ENCODE measurements around the gene PKD1. TPM values are rescaled to one million over a fixed set of nuclear protein-coding genes. Genes with fewer than 3 reads are reported as not detected.

Gene PKD1
- total and polyA plus RNA-seq, 2 experiments from 2014 or later: 35.9 to 60.6 TPM

- no peaks in the 10 kb centered on the region for H3K9me2 ChIP-seq (replicated peaks; ENCODE audit: insufficient read depth)
- no peak overlapping the region for H3K4me2 ChIP-seq
- H3K36me3 ChIP-seq (replicated peaks; ENCODE audit: insufficient read depth, low read depth): no peaks in the 10 kb centered on the region
- no peak overlapping the region for H3K27ac ChIP-seq
- WGBS (ENCODE audit: low lambda C conversion rate, missing lambda C conversion rate): 98% methylated on average over 21 of the region's 22 CpGs
- H3K4me1 ChIP-seq (ENCODE audit: insufficient read depth): peaks cover 38% of the 10 kb centered on the region
- no peak overlapping the region for H3K4me3 ChIP-seq
- TF ChIP-seq EZH2phosphoT487 (IDR thresholded peaks at IDR 0.05; ENCODE audit: low read depth, severe bottlenecking, unreplicated experiment) (no peak), EZH2 (IDR thresholded peaks at IDR 0.05; ENCODE audit: borderline replicate concordance) (no peak)
- TF ChIP-seq, protein P1, sequence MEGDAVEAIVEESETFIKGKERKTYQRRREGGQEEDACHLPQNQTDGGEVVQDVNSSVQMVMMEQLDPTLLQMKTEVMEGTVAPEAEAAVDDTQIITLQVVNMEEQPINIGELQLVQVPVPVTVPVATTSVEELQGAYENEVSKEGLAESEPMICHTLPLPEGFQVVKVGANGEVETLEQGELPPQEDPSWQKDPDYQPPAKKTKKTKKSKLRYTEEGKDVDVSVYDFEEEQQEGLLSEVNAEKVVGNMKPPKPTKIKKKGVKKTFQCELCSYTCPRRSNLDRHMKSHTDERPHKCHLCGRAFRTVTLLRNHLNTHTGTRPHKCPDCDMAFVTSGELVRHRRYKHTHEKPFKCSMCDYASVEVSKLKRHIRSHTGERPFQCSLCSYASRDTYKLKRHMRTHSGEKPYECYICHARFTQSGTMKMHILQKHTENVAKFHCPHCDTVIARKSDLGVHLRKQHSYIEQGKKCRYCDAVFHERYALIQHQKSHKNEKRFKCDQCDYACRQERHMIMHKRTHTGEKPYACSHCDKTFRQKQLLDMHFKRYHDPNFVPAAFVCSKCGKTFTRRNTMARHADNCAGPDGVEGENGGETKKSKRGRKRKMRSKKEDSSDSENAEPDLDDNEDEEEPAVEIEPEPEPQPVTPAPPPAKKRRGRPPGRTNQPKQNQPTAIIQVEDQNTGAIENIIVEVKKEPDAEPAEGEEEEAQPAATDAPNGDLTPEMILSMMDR (IDR thresholded peaks at IDR 0.05; ENCODE audit: poor library complexity): no peak
- H4K20me1 ChIP-seq (ENCODE audit: insufficient read depth, poor library complexity, severe bottlenecking): no peaks in the 10 kb centered on the region
- no peaks in the 10 kb centered on the region for H3K9me3 ChIP-seq (ENCODE audit: low read depth)
- no peak for DNase-seq (ENCODE audit: low spot score)
- H3K27me3 ChIP-seq: no peaks in the 10 kb centered on the region
- H3K79me2 ChIP-seq: peaks cover 24% of the 10 kb centered on the region
- H2AFZ ChIP-seq: no peak overlapping the region
Measured at GRCh38 chr16:2044541-2044940, 91.2 kb downstream of the PKD1 start.

GRCh38 chr16:2043667-2044451, 91.8 kb downstream of the PKD1 start:
- no peaks in the 10 kb centered on the region for H3K27me3 ChIP-seq
- peaks cover 17% of the 10 kb centered on the region for H3K79me2 ChIP-seq
- DNase-seq (ENCODE audit: low spot score): no peak
- WGBS (ENCODE audit: low lambda C conversion rate, missing lambda C conversion rate): 85% methylated on average over 22 of the region's 26 CpGs
- H3K4me2 ChIP-seq: no peak overlapping the region
- peaks cover 40% of the 10 kb centered on the region for H3K4me1 ChIP-seq (ENCODE audit: insufficient read depth)
- no peaks in the 10 kb centered on the region for H4K20me1 ChIP-seq (ENCODE audit: insufficient read depth, poor library complexity, severe bottlenecking)
- H3K4me3 ChIP-seq: no peak overlapping the region
- H2AFZ ChIP-seq: no peak overlapping the region
- no peaks in the 10 kb centered on the region for H3K9me2 ChIP-seq (replicated peaks; ENCODE audit: insufficient read depth)
- no peaks in the 10 kb centered on the region for H3K36me3 ChIP-seq (replicated peaks; ENCODE audit: insufficient read depth, low read depth)
- no peak overlapping the region for H3K27ac ChIP-seq
- no peak for TF ChIP-seq EZH2 (IDR thresholded peaks at IDR 0.05; ENCODE audit: borderline replicate concordance)
- TF ChIP-seq, protein P1 (IDR thresholded peaks at IDR 0.05; ENCODE audit: poor library complexity): no peak
- TF ChIP-seq EZH2phosphoT487 (IDR thresholded peaks at IDR 0.05; ENCODE audit: low read depth, severe bottlenecking, unreplicated experiment): no peak
- H3K9me3 ChIP-seq (ENCODE audit: low read depth): no peaks in the 10 kb centered on the region

GRCh38 chr16:2042986-2043666, 92.6 kb downstream of the PKD1 start:
- Histone ChIP-seq H3K27me3 (no peaks in the 10 kb centered on the region), H4K20me1 (ENCODE audit: insufficient read depth, poor library complexity, severe bottlenecking) (no peaks in the 10 kb centered on the region), H3K79me2 (peaks cover 10% of the 10 kb centered on the region), H3K4me1 (ENCODE audit: insufficient read depth) (peaks cover 41% of the 10 kb centered on the region), H3K4me3 (no peak overlapping the region), H3K36me3 (replicated peaks; ENCODE audit: insufficient read depth, low read depth) (no peaks in the 10 kb centered on the region), H3K27ac (no peak overlapping the region), H3K9me2 (replicated peaks; ENCODE audit: insufficient read depth) (no peaks in the 10 kb centered on the region), H3K4me2 (no peak overlapping the region), H3K9me3 (ENCODE audit: low read depth) (no peaks in the 10 kb centered on the region), H2AFZ (no peak overlapping the region)
- WGBS (ENCODE audit: low lambda C conversion rate, missing lambda C conversion rate): 95% methylated on average over 11 of the region's 11 CpGs
- TF ChIP-seq, protein P1 (IDR thresholded peaks at IDR 0.05; ENCODE audit: poor library complexity): no peak
- TF ChIP-seq EZH2 (IDR thresholded peaks at IDR 0.05; ENCODE audit: borderline replicate concordance): no peak
- no peak for TF ChIP-seq EZH2phosphoT487 (IDR thresholded peaks at IDR 0.05; ENCODE audit: low read depth, severe bottlenecking, unreplicated experiment)
- DNase-seq (ENCODE audit: low spot score): no peak
